Endothelial cell (in vitro differentiated cells): ENCODE data around the gene TCP11. TPM values are rescaled to one million over a fixed set of nuclear protein-coding genes. Genes with fewer than 3 reads are reported as not detected.

Experiments used
- DNase-seq: peaks from one replicate; pipeline ENCODE4 v3.0.0; 2021; ENCODE audit warnings: low spot score
- H3K27ac Mint-ChIP-seq: one replicate; pipeline ENCODE4 v1.8.0; 2021; ENCODE audit warnings: mixed read lengths, inconsistent platforms; ENCODE audit not compliant: unreplicated experiment
- H3K27me3 Mint-ChIP-seq: one replicate; pipeline ENCODE4 v1.8.0; 2021; ENCODE audit warnings: mild to moderate bottlenecking, moderate library complexity, mixed read lengths, inconsistent platforms; ENCODE audit not compliant: unreplicated experiment
- H3K36me3 Mint-ChIP-seq: one replicate; pipeline ENCODE4 v1.8.0; 2021; ENCODE audit warnings: mild to moderate bottlenecking, low read depth, mixed read lengths, inconsistent platforms; ENCODE audit not compliant: unreplicated experiment
- H3K4me1 Mint-ChIP-seq: one replicate; pipeline ENCODE4 v1.8.0; 2021; ENCODE audit warnings: mild to moderate bottlenecking, mixed read lengths, inconsistent platforms; ENCODE audit not compliant: unreplicated experiment
- H3K4me3 Mint-ChIP-seq: one replicate; pipeline ENCODE4 v1.8.0; 2021; ENCODE audit warnings: mild to moderate bottlenecking, mixed read lengths, inconsistent platforms; ENCODE audit not compliant: unreplicated experiment
- H3K9me3 Mint-ChIP-seq: one replicate; pipeline ENCODE4 v1.8.0; 2021; ENCODE audit warnings: mixed read lengths, inconsistent platforms; ENCODE audit not compliant: unreplicated experiment
- total RNA-seq: library from RNA; stranded (reverse); fragmentation: NEBNext Ultra II Directional; extraction: Animal tissue kit (Norgen Biotek cat#: 25700); gene quantifications from one replicate; pipeline ENCODE4 v1.2.1, GENCODE V29; 2021; ENCODE audit not compliant: unreplicated experiment
- TF ChIP-seq, protein P1 (sequence below): fragments of 200-600 bp; sonication (generic); IDR thresholded peaks from one replicate; pipeline ENCODE4 v1.5.0; 2021; ENCODE audit warnings: antibody characterized with exemption; ENCODE audit not compliant: unreplicated experiment

The TCP11 gene
- total RNA-seq, 1 donor from 2014 or later, result 0.18 TPM

DNA sequence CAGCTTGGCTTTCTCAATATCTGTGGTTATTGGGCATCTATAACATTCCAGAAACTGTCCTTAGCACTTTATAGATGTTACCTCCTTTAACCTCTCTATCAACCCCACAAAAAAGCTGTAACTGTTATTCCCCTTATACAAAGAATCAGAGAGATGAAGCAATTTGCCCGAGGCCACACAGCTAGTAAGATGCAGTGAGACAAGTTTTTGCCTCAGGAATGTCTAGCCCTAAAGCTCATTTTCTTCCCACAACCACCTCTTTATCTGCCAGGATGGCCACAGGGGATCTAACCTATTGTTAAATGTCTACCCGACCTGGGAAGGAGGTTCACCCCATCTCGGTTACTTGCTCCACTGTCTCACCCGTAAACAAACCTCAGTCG, 31.9 kb upstream of the TCP11 start:
- Mint-ChIP-seq H3K4me1 (peaks cover 6% of the 10 kb centered on the region), H3K9me3 (no peaks in the 10 kb centered on the region), H3K4me3 (no peak overlapping the region), H3K36me3 (no peaks in the 10 kb centered on the region), H3K27ac (no peak overlapping the region), H3K27me3 (peaks cover 2% of the 10 kb centered on the region)
- TF ChIP-seq, protein P1, sequence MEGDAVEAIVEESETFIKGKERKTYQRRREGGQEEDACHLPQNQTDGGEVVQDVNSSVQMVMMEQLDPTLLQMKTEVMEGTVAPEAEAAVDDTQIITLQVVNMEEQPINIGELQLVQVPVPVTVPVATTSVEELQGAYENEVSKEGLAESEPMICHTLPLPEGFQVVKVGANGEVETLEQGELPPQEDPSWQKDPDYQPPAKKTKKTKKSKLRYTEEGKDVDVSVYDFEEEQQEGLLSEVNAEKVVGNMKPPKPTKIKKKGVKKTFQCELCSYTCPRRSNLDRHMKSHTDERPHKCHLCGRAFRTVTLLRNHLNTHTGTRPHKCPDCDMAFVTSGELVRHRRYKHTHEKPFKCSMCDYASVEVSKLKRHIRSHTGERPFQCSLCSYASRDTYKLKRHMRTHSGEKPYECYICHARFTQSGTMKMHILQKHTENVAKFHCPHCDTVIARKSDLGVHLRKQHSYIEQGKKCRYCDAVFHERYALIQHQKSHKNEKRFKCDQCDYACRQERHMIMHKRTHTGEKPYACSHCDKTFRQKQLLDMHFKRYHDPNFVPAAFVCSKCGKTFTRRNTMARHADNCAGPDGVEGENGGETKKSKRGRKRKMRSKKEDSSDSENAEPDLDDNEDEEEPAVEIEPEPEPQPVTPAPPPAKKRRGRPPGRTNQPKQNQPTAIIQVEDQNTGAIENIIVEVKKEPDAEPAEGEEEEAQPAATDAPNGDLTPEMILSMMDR, result no peak
- DNase-seq, result no peak

DNA sequence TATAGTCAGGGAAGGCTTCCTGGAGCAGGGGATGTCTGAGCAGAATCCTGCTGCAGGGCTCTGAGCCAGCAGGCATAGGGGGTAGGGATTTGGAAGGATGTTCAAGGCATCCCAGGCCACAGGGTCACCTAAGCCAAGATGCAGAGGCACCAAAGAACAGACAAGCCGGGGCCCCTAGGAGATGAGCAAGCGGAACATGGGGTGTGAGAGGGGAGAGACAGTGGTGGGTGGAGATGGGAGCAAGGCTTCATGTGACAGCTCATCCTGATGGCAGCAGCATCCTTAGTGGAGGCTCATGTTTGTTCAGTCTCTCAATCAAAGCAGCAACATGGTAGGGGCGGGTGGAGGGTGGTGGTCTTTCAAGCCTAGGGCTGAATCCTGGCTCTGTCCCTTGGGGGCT, 29.8 kb upstream of the TCP11 start:
- peaks cover 3% of the 10 kb centered on the region for H3K4me1 Mint-ChIP-seq
- H3K4me3 Mint-ChIP-seq, result no peak overlapping the region
- TF ChIP-seq, protein P1, result no peak
- H3K9me3 Mint-ChIP-seq, result no peaks in the 10 kb centered on the region
- no peaks in the 10 kb centered on the region for H3K36me3 Mint-ChIP-seq
- no peak overlapping the region for H3K27ac Mint-ChIP-seq
- H3K27me3 Mint-ChIP-seq, result peaks cover 2% of the 10 kb centered on the region
- no peak for DNase-seq

DNA sequence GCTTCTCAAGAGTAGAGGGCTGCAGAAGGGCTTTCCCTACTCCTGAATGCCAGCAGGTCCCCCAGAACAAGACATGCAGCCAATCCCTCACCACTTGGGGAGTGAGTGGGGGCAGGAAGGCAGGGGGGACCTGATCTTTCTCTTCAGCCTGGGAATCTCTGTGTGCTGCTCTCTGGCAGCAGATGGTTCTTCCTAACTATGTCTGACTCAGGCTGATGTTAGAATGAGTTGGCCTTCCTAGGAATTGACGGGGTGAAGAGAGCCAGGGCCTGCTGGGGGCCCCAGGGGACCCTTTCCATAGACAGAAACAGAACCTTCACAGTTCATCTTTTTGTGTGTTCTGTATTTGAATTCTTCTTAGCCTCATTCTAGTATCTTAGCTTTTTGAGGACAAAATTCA, 29.0 kb upstream of the TCP11 start:
- Mint-ChIP-seq H3K36me3 (no peaks in the 10 kb centered on the region), H3K9me3 (no peaks in the 10 kb centered on the region), H3K27me3 (peaks cover 2% of the 10 kb centered on the region), H3K27ac (no peak overlapping the region), H3K4me3 (no peak overlapping the region), H3K4me1 (peaks cover 3% of the 10 kb centered on the region)
- TF ChIP-seq, protein P1, result no peak
- DNase-seq, result no peak

DNA sequence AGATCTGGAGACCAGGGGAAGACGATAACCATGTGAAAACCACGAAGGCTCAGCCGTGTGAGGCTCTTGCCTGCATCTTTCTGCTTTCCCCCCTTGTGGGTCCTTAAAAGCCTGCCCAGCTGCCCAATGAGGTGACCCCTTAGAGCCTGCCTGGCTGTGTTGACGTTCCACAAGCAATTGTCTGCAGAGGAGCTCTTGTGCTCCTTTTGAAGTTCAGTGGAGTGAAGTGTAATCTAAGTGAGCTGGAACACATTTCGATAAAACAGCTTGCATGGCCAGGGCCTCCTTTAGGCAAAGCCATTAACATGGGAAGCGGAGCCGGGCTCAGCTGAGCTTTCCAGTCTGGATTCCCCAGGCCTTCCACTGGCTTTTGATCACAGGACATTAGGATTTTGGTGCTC, 27.3 kb upstream of the TCP11 start:
- Mint-ChIP-seq H3K27ac (no peak overlapping the region), H3K9me3 (no peaks in the 10 kb centered on the region), H3K27me3 (peaks cover 2% of the 10 kb centered on the region), H3K4me3 (no peak overlapping the region), H3K4me1 (peaks cover 3% of the 10 kb centered on the region), H3K36me3 (no peaks in the 10 kb centered on the region)
- TF ChIP-seq, protein P1, result no peak
- DNase-seq, result no peak

DNA sequence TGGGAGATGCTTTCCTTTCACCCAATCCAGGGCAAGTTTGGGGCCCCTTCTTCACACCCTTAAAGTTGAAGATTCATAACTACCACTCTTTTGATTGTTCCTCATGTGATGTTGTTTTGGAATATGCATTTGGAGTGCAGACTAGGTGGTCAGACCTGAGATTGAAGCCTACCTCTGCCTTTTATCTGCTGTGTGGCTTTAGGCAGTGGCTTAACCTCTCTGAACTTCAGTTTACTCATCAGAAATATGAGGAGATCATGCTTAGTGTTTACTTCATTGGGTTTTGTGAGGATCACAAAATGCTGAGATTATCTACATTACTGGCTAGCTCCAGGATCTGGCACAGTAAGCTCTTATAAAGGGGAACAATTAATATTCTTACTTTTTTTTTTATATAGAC, 26.4 kb upstream of the TCP11 start:
- Mint-ChIP-seq H3K9me3 (no peaks in the 10 kb centered on the region), H3K27ac (no peak overlapping the region), H3K36me3 (no peaks in the 10 kb centered on the region), H3K27me3 (peaks cover 2% of the 10 kb centered on the region), H3K4me1 (no peaks in the 10 kb centered on the region), H3K4me3 (no peak overlapping the region)
- DNase-seq, result no peak
- TF ChIP-seq, protein P1, result no peak
